Measurements from ENCODE around the gene NPAS4.

DNA sequence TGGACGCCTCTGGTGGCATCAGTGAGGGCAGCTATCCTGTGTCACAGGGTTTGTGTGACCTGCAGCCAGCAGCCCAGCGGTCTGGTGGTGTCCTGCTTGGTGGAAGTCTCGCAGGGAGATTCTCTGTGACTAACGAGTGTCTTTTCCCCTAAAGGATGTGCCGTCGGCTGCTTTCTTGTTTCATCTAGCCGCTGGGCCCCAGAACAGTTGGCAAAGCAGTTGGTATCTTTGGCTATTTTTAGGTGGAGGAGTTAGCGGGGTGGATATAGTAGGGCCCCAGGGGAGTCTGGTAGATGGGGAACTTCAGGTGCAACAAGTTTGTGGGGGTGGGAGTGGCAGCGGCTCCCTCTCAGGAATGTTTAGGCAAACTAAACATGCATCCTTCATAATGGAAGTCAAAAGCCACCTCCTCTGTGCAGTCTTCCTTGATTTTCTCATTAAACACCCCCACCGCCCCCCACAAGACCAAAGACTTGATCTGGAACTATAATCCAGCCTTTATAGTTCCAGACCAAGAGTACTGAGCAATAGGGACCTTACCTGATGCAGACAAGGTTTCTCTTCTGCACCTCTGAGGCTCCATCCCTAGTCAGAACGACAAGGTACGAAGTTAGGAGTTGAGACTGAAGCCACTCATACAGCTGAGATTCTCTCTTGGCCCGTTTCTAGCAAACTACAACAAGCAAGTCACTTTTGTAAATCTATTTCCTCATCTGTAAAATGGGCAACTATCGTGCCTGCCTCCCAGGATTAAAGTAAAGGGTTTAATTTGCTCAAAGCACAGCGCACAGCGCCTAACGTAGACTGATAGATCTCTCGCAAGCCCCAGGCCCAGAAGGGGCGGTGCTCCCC lies 44.8 kb downstream of the NPAS4 start:
- TF ChIP-seq POLR2A (IDR thresholded peaks at IDR 0.05) = no peak
- TF ChIP-seq, protein P1, sequence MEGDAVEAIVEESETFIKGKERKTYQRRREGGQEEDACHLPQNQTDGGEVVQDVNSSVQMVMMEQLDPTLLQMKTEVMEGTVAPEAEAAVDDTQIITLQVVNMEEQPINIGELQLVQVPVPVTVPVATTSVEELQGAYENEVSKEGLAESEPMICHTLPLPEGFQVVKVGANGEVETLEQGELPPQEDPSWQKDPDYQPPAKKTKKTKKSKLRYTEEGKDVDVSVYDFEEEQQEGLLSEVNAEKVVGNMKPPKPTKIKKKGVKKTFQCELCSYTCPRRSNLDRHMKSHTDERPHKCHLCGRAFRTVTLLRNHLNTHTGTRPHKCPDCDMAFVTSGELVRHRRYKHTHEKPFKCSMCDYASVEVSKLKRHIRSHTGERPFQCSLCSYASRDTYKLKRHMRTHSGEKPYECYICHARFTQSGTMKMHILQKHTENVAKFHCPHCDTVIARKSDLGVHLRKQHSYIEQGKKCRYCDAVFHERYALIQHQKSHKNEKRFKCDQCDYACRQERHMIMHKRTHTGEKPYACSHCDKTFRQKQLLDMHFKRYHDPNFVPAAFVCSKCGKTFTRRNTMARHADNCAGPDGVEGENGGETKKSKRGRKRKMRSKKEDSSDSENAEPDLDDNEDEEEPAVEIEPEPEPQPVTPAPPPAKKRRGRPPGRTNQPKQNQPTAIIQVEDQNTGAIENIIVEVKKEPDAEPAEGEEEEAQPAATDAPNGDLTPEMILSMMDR (IDR thresholded peaks at IDR 0.05) = no peak
